GM13977 (cell line): ENCODE measurements around the gene DAP.

Experiments used
- DNase-seq: peaks from one replicate; pipeline ENCODE4 v3.0.0; 2012; ENCODE audit warnings: low spot score
- in situ Hi-C: fragments of 300-500 bp; cut with MboI; formaldehyde crosslinking; loops from one replicate; pipeline ENCODE4 v1.12.0; 2022; ENCODE audit warnings: low sequenced_read_pairs, low pct_unique_long_range_greater_than_20kb, mixed read lengths, inconsistent platforms; ENCODE audit not compliant: unreplicated experiment
- TF ChIP-seq, protein P1 (sequence below): IDR thresholded peaks from 2 replicates; pipeline ENCODE4 v1.5.1; 2012; ENCODE audit warnings: mild to moderate bottlenecking, control low read depth; ENCODE audit not compliant: insufficient read depth; ENCODE audit errors: extremely low read depth, missing control alignments

Gene DAP

GRCh38 chr5:10753178-10753577 is 7.9 kb downstream of the DAP start:
- TF ChIP-seq, protein P1, sequence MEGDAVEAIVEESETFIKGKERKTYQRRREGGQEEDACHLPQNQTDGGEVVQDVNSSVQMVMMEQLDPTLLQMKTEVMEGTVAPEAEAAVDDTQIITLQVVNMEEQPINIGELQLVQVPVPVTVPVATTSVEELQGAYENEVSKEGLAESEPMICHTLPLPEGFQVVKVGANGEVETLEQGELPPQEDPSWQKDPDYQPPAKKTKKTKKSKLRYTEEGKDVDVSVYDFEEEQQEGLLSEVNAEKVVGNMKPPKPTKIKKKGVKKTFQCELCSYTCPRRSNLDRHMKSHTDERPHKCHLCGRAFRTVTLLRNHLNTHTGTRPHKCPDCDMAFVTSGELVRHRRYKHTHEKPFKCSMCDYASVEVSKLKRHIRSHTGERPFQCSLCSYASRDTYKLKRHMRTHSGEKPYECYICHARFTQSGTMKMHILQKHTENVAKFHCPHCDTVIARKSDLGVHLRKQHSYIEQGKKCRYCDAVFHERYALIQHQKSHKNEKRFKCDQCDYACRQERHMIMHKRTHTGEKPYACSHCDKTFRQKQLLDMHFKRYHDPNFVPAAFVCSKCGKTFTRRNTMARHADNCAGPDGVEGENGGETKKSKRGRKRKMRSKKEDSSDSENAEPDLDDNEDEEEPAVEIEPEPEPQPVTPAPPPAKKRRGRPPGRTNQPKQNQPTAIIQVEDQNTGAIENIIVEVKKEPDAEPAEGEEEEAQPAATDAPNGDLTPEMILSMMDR, result no peak

GRCh38 chr5:10752451-10752850 is 8.6 kb downstream of the DAP start:
- in situ Hi-C loops, result no loop called here
- no peak for DNase-seq
- TF ChIP-seq, protein P1, result no peak

More at GRCh38 chr5:10753178-10753577, 7.9 kb downstream of the DAP start:
- DNase-seq, result no peak
- in situ Hi-C loops, result no loop called here

DNA sequence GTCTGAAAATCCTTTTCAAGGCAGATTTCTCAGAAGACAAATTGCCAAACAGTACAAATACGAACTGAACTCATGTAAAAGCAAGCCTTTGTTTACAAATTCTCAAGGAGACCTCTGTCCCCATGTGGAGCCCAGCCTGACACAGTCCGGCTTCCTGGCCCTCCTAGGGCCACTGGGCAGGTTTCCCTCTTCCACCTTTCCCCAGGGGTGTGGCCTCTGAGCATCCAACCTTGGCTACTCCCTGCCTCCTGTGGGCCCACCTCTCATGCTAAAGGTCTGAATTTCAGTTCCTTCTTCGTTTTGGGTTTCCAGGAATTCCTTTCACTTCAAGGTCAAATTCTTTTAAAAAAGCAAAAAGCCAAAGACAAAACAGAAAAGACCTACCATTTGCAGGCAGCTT is 10.1 kb downstream of the DAP start:
- in situ Hi-C loops, result no loop called here
- no peak for DNase-seq
- TF ChIP-seq, protein P1, result no peak

GRCh38 chr5:10747678-10748622 is 13.1 kb downstream of the DAP start:
- no peak for DNase-seq
- in situ Hi-C loops, result no loop called here
- TF ChIP-seq, protein P1, result no peak

- in situ Hi-C loops, result no loop called here
- DNase-seq, result no peak
- TF ChIP-seq, protein P1, result no peak
Measured at GRCh38 chr5:10746711-10747110, 14.3 kb downstream of the DAP start.

DNA sequence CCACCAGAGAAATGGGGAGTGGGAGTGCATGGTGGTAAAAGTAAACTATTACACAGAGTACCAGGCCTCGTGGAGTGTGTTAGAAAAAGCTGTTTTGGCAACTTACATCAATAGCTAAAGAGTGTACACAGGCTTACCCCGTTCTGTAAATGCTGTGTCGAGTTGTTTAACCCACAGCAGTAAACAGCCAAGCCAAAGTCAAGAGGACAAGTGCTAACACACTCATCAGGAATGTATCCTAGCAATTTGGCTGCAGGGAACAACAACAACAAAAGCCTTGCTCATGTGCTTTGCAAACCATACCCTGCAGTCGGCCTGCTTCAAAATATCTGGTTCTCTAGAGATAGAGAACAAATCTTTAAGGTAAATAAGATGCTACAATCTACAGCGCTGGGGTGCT is 15.9 kb downstream of the DAP start:
- TF ChIP-seq, protein P1, result no peak
- in situ Hi-C loops, result no loop called here
- no peak for DNase-seq
